ENCODE data around the gene SHISAL2B. TPM values are rescaled to one million over a fixed set of nuclear protein-coding genes. Genes with fewer than 3 reads are reported as not detected.

The SHISAL2B gene
- total RNA-seq, 1 experiment from 2014 or later, result not detected

GRCh38 chr5:64746446-64746845 is 56.1 kb downstream of the SHISAL2B start:
- TF ChIP-seq CTCF (conservative IDR thresholded peaks at IDR 0.05) (no peak), EZH2 (IDR thresholded peaks at IDR 0.05; ENCODE audit: low read depth) (no peak)
- BruUV-seq (replicated peaks), result no TSS peak
- no peak overlapping the region for H3K4me3 ChIP-seq
- no peaks in the 10 kb centered on the region for H3K27me3 ChIP-seq (ENCODE audit: insufficient read depth, low read depth)
- H3K4me1 ChIP-seq (replicated peaks; ENCODE audit: insufficient read depth), result no peaks in the 10 kb centered on the region
- no peak for DNase-seq
- 0 out of 2 replicates have a peak, but pooled peaks cover 8% of the 10 kb centered on the region for H4K20me1 ChIP-seq (ENCODE audit: insufficient read depth)
- POLR2A ChIA-PET (ENCODE audit: unreplicated experiment), result no interaction called here
- H3K79me2 ChIP-seq (ENCODE audit: low read depth), result no peaks in the 10 kb centered on the region
- no peaks in the 10 kb centered on the region for H3K9me3 ChIP-seq (ENCODE audit: insufficient read depth, low read depth)
- H3K27ac ChIP-seq, result no peak overlapping the region
- H3K4me2 ChIP-seq, result no peak overlapping the region
- H3K36me3 ChIP-seq (ENCODE audit: low read depth), result no peaks in the 10 kb centered on the region
- H3K9me2 ChIP-seq (ENCODE audit: insufficient read depth), result no peaks in the 10 kb centered on the region; the same call in 1 of the 2 replicates
- no peaks in the 10 kb centered on the region for H3F3A ChIP-seq (ENCODE audit: insufficient read depth, low read depth)
- H2AFZ ChIP-seq, result no peak overlapping the region
- intact Hi-C loops (cut with micrococcal nuclease; ENCODE audit: unreplicated experiment), result no loop called here
- CTCF ChIA-PET, result no interaction called here

- BruUV-seq (replicated peaks), result no TSS peak
- CTCF ChIA-PET, result no interaction called here
These were observed 59.1 kb downstream of the SHISAL2B start for GRCh38 chr5:64749385-64749784.

GRCh38 chr5:64754066-64754465 is 63.8 kb downstream of the SHISAL2B start:
- Histone ChIP-seq H3K9me2 (ENCODE audit: insufficient read depth) (no peaks in the 10 kb centered on the region), H3F3A (ENCODE audit: insufficient read depth, low read depth) (no peaks in the 10 kb centered on the region; the same call in 1 of the 2 replicates), H3K36me3 (ENCODE audit: low read depth) (peaks cover 4% of the 10 kb centered on the region; the same call in 1 of the 2 replicates), H4K20me1 (ENCODE audit: insufficient read depth) (no peaks in the 10 kb centered on the region; the same call in 1 of the 2 replicates), H3K27ac (no peak overlapping the region), H3K4me1 (replicated peaks; ENCODE audit: insufficient read depth) (no peaks in the 10 kb centered on the region), H2AFZ (no peak overlapping the region), H3K4me3 (no peak overlapping the region), H3K4me2 (no peak overlapping the region), H3K79me2 (ENCODE audit: low read depth) (peaks cover 8% of the 10 kb centered on the region; the same call in 1 of the 2 replicates), H3K9me3 (ENCODE audit: insufficient read depth, low read depth) (no peaks in the 10 kb centered on the region), H3K27me3 (ENCODE audit: insufficient read depth, low read depth) (no peaks in the 10 kb centered on the region)
- BruUV-seq (replicated peaks), result no TSS peak
- TF ChIP-seq CTCF (conservative IDR thresholded peaks at IDR 0.05) (no peak), EZH2 (IDR thresholded peaks at IDR 0.05; ENCODE audit: low read depth) (no peak)
- CTCF ChIA-PET, result no interaction called here
- POLR2A ChIA-PET (ENCODE audit: unreplicated experiment), result interaction anchor here (0.6 kb wide), 1 partner anchor 11 kb away, joined by 3 read pairs; no protein-coding TSS in a partner anchor
- no peak for DNase-seq
- intact Hi-C loops (cut with micrococcal nuclease; ENCODE audit: unreplicated experiment), result no loop called here

More at GRCh38 chr5:64749385-64749784, 59.1 kb downstream of the SHISAL2B start:
- Histone ChIP-seq H3K36me3 (ENCODE audit: low read depth) (peaks cover 4% of the 10 kb centered on the region; the same call in 1 of the 2 replicates), H3K4me2 (no peak overlapping the region), H3K9me2 (ENCODE audit: insufficient read depth) (no peaks in the 10 kb centered on the region; the same call in 1 of the 2 replicates), H3K4me3 (no peak overlapping the region), H3K4me1 (replicated peaks; ENCODE audit: insufficient read depth) (no peaks in the 10 kb centered on the region), H3K79me2 (ENCODE audit: low read depth) (no peaks in the 10 kb centered on the region), H3K9me3 (ENCODE audit: insufficient read depth, low read depth) (no peaks in the 10 kb centered on the region), H3F3A (ENCODE audit: insufficient read depth, low read depth) (no peaks in the 10 kb centered on the region; the same call in 1 of the 2 replicates), H2AFZ (no peak overlapping the region), H3K27ac (no peak overlapping the region), H4K20me1 (ENCODE audit: insufficient read depth) (0 out of 2 replicates have a peak, but pooled peaks cover 8% of the 10 kb centered on the region), H3K27me3 (ENCODE audit: insufficient read depth, low read depth) (no peaks in the 10 kb centered on the region)
- intact Hi-C loops (cut with micrococcal nuclease; ENCODE audit: unreplicated experiment), result no loop called here
- TF ChIP-seq EZH2 (IDR thresholded peaks at IDR 0.05; ENCODE audit: low read depth), result no peak
- no peak for TF ChIP-seq CTCF (conservative IDR thresholded peaks at IDR 0.05)
- POLR2A ChIA-PET (ENCODE audit: unreplicated experiment), result interaction anchor here (0.6 kb wide), 1 partner anchor 537 kb away, joined by 3 read pairs; no protein-coding TSS in a partner anchor
- no peak for DNase-seq

Measured in PC-9 (cell line).